MM.1S (cell line): ENCODE data around the gene HTRA1.

Experiments used
- EZH2 ChIP-seq: fragments of 300-600 bp; sonication (generic); optimal IDR thresholded peaks from 2 replicates; pipeline ENCODE3; 2017; ENCODE audit warnings: low read depth, mild to moderate bottlenecking, antibody characterized with exemption, low read length, mixed read lengths
- EZH2phosphoT487 ChIP-seq: fragments of 300-600 bp; sonication (generic); IDR thresholded peaks from 2 replicates; pipeline ENCODE4 v1.6.1; 2018; ENCODE audit warnings: antibody characterized with exemption, low read length
- TF ChIP-seq, protein P1 (sequence below): fragments of 300-600 bp; sonication (generic); IDR thresholded peaks from 2 replicates; pipeline ENCODE4 v1.5.1; 2016; ENCODE audit warnings: antibody characterized with exemption, low read length, mixed read lengths

DNA sequence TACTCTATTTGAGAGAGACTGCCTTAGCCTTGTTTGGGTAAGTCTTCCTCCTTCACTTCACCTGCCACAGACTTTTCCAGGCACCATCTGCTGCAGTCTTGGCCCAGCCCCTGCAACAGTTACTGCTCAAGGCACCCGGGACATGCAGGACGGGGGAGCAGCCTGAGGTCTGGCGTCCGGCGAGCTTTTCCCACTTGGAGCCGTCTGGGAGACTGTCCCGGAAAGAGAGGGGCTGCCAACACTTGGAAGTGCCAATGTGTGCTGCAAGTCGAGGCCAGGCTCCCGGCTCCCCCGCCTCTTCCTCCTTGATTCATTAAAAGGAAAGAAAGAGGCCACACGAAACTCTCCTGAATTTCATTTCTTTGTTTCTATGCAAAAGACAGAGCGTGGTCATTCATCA lies 13.7 kb downstream of the HTRA1 start:
- TF ChIP-seq EZH2phosphoT487, result no peak
- TF ChIP-seq, protein P1, sequence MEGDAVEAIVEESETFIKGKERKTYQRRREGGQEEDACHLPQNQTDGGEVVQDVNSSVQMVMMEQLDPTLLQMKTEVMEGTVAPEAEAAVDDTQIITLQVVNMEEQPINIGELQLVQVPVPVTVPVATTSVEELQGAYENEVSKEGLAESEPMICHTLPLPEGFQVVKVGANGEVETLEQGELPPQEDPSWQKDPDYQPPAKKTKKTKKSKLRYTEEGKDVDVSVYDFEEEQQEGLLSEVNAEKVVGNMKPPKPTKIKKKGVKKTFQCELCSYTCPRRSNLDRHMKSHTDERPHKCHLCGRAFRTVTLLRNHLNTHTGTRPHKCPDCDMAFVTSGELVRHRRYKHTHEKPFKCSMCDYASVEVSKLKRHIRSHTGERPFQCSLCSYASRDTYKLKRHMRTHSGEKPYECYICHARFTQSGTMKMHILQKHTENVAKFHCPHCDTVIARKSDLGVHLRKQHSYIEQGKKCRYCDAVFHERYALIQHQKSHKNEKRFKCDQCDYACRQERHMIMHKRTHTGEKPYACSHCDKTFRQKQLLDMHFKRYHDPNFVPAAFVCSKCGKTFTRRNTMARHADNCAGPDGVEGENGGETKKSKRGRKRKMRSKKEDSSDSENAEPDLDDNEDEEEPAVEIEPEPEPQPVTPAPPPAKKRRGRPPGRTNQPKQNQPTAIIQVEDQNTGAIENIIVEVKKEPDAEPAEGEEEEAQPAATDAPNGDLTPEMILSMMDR, result no peak
- no peak for TF ChIP-seq EZH2
